GM21619 (cell line): ENCODE results near the gene TRDMT1.
"Not testable (repeated sequence)": the region's sequence is repeated elsewhere in the genome, so short reads cannot be mapped to it uniquely, and the experiment has no call there.

Source experiments
- ATAC-seq: cut with Tn5 transposase; IDR thresholded peaks from one replicate; pipeline ENCODE4 v1.9.1; 2021; ENCODE audit not compliant: unreplicated experiment

Gene TRDMT1

DNA sequence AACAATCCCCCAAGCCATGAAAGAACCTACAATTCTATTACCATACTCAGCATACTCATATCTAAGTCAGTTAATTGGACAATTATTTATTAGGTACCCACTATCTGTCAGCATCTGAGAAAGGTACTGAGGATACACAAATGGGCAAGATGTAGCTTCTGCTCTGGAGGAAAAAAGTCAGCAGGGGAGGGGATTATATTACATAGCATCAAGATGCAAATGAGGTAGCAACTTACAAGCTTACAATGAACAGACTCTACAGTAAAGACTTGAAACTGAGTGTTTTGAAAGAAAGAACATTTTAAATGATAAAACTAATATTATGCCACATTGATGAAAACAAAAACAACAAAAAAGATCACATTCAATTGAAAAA lies 61.1 kb downstream of the TRDMT1 start:
- no peak for ATAC-seq

- no peak for ATAC-seq
These were observed 62.9 kb downstream of the TRDMT1 start for GRCh38 chr10:17138460-17139042.

GRCh38 chr10:17134737-17135260 lies 66.7 kb downstream of the TRDMT1 start:
- ATAC-seq = no peak

DNA sequence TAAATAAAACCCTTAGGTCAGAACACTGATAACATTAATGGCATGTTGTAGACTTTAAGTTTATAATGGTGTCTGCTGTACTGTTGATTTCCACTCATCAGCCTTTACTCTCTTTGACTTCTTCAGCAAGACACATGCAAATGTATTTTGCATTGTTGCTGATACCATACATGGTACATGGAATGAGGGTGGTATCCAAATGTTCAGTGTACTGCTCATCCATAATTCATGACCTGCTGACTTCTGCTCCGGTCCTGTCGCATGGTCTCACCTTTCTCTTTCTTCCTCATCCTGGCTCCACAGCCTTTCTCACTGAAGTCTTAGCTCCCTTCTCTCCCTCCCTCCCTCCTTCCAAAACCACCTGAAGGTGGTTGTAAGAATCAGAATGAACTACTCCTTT lies 67.2 kb downstream of the TRDMT1 start:
- ATAC-seq = no peak

DNA sequence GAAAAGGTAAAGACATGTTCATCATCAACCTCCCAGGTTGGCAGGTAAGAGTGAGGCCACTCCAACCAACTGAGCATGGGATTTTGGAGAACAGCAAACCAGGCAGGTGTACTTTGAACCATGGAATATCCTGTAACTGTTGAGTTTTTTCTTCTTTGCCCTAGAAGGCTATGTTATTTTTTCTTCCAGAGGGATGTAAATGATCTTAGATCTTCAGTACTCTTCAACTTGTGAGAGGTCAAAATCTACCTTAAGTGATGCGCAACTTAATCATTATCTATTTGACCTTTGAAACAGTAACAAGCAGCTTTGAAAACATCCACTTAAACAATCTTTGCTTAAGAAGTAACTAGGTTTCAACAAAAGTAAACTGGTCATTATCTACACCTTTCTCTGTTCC lies 71.7 kb downstream of the TRDMT1 start, which contains the start of gene CUBN:
Gene CUBN (minus strand): TSS at position 71 of the 400 bp plus-strand sequence. CDS start 46 bp downstream, at position 25.
- no peak for ATAC-seq

DNA sequence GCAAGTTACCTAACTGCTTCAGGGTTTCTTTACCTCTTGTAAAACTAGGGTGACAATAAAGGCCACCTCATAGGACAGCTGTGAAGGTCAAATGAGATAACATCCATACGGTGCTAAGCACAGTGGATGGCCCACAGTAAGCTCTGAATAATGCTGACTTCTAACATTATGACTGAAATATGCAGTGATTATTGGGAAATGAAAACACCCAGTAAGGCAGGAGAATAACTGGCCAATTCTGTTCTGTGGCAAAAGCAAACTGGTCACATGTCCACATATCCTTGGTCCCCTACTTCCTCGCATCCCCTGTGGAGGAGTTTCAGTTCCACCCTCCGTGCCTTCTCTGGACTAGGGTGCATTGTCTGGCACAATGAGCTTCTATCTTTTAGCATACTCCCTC lies 73.2 kb downstream of the TRDMT1 start:
- no peak for ATAC-seq

- ATAC-seq = no peak
These were observed 75.1 kb downstream of the TRDMT1 start for GRCh38 chr10:17126327-17126726.

- ATAC-seq = no peak
These were observed 76.1 kb downstream of the TRDMT1 start for GRCh38 chr10:17125206-17125893.

- ATAC-seq = no peak
These were observed 77.5 kb downstream of the TRDMT1 start for GRCh38 chr10:17123961-17124360.

DNA sequence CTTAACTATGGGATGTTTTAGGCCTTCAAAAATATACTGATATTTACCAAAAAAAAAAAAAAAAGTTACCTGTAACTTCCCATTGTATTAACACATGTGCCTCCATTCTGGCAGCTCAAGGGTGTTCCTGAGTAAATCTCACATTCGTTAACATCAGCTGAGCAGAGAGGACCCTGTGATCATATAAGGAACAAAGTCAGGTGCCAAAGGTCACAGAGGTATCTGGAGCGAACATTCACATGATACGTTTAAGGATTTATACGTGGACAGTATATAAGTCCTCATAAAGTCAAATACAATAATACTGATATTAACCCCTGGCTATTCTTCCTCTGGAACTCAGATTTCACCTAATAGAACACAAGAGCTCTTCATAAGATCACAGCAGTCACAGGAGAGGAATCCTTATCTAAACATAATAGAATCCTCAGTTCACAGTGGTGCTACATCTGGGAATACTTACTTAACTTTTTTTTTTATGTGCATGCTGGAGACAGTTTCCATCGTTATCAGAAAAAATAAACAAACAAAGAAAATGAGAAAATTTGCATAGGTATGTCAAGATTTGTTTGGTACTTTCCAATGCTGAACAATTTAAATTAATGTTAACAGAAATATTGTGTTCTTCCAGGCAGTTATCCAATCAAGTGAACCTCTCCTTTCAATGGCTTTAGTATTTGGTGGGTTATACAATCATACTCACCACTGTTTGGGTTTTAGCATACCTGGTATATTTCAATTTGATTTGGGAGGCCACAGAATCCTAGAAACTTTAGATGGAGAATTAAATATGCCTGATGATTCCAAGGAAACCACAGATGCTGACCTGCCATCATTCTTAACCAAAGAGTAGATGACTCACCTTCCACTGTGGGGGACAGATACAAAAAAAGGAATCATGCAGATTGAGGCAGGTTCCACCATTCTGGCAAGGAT lies 78.5 kb downstream of the TRDMT1 start:
- ATAC-seq = no peak

- no peak for ATAC-seq
These were observed 79.4 kb downstream of the TRDMT1 start for GRCh38 chr10:17122052-17122451.

GRCh38 chr10:17120694-17121093 lies 80.8 kb downstream of the TRDMT1 start:
- no peak for ATAC-seq

GRCh38 chr10:17119845-17120244 lies 81.6 kb downstream of the TRDMT1 start:
- ATAC-seq = no peak

- no peak for ATAC-seq
These were observed 85.3 kb downstream of the TRDMT1 start for GRCh38 chr10:17116193-17116592.

DNA sequence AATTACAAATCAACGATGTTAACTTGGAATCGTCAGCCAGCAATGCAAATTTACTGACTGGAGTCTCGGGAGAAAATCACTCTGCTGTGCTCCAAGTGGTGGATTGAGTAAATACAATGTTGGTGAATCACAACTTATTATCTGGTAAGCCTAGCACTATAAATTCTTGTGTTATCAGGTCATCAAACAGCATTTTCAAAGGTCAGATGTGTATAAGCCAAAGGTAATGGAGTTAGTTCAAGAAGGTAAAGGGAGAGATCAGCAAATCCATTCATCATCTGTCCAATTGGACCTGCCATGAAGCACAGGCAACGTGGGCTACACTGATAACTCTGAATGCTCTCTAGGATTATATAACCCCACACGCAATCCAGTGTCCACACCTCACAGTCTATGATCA lies 85.8 kb downstream of the TRDMT1 start:
- ATAC-seq = no peak

DNA sequence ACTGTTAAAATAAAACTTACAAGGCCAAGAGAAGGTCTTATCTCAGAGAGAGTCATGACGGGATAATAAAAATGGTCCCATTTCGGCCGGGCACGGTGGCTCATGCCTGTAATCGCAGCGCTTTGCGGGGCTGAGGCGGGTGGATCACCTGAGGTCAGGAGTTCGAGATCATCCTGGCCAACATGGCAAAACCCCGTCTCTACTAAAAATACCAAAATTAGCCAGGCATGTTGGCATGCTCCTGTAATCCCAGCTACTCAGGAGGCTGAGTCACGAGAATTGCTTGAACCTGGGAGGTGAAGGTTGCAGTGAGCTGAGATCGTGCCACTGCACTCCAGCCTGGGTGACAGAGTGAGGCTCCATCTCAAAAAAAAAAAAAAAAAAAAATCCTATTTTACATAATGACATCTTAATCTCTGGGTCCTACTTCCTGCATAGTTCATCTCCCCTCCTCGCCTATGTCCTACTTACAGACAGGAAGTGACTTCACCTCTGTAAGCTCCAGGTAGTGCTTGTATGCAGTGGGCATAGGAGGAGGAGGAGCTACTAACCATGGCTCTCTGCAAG lies 86.5 kb downstream of the TRDMT1 start:
- ATAC-seq = not testable (repeated sequence)

GRCh38 chr10:17113889-17114540 lies 87.5 kb downstream of the TRDMT1 start:
- no peak for ATAC-seq

DNA sequence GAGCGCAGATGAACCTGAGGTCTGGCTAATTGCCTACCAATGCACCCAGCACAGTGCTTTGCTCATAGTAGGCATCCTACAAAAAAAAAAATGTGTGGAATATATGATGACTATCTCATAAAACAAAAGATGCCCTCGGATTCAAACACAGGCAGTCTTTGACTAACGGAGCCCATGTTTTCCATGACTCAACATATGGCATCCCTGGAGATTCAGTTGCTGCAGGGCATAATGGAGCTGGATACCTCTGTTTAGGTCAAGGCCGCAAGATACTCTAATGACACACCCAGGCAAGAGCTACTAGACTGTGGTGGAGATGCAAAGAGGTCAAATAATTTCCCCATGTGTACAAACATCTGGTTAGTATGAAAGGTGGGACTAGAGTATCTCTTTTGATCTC lies 88.1 kb downstream of the TRDMT1 start:
- ATAC-seq = no peak

GRCh38 chr10:17112566-17112965 lies 88.9 kb downstream of the TRDMT1 start:
- no peak for ATAC-seq

- ATAC-seq = no peak
These were observed 91.8 kb downstream of the TRDMT1 start for GRCh38 chr10:17109475-17110207.
